Brain microvascular endothelial cell (primary cell): ENCODE data around the gene ZNF407.

Experiments used
- DNase-seq: peaks from one replicate; pipeline ENCODE4 v3.0.0-alpha.2; 2020
- H3K27ac ChIP-seq: fragments of 250-450 bp; sonication (Bioruptor Pico); 2 replicates; pipeline ENCODE4 v1.5.1; 2020; ENCODE audit warnings: mild to moderate bottlenecking, moderate library complexity
- H3K27me3 ChIP-seq: fragments of 250-450 bp; sonication (Bioruptor Pico); replicated peaks from 2 replicates; pipeline ENCODE4 v1.5.1; 2020; ENCODE audit warnings: mild to moderate bottlenecking
- H3K36me3 ChIP-seq: fragments of 250-450 bp; sonication (Bioruptor Pico); replicated peaks from 2 replicates; pipeline ENCODE4 v1.5.1; 2020; ENCODE audit warnings: mild to moderate bottlenecking
- H3K4me3 ChIP-seq: 2 replicates; pipeline ENCODE4 v1.5.1; 2011; ENCODE audit warnings: low read depth, mild to moderate bottlenecking, control low read depth, low read length, moderate library complexity
- CTCF ChIP-seq: IDR thresholded peaks from 2 replicates; pipeline ENCODE4 v1.5.1; 2011; ENCODE audit warnings: low read depth, mild to moderate bottlenecking, moderate library complexity, low read length, control low read depth, inconsistent platforms; ENCODE audit errors: missing control alignments
- in situ Hi-C: cut with HindIII; loops from 2 replicates; pipeline ENCODE4 v1.10.0; 2017; ENCODE audit warnings: low sequenced_read_pairs, low pct_ligation_motif_present

ZNF407 gene

DNA sequence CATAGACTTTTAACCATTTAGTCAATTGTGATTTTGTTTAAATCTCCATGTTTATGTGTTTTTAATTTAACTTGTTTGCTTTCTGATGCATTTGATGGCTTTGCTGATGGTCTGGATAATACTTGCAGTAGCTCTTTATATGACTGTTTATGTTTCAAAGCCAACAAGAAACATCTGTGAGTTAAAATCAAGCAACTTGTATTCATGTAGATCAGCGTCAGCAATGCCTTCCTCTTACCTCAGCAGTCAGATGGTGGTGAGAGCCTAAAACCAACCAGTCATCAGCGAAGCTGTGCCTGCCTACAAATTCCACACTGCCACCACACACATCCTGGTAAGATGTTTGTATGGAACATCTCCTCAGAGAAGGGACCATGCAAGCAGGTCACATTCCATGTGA is 379.4 kb downstream of the ZNF407 start:
- no peaks in the 10 kb centered on the region for H3K36me3 ChIP-seq
- H3K4me3 ChIP-seq = no peak overlapping the region
- no peak for DNase-seq
- no peak for TF ChIP-seq CTCF
- no peak overlapping the region for H3K27ac ChIP-seq
- H3K27me3 ChIP-seq = no peaks in the 10 kb centered on the region
- in situ Hi-C loops = no loop called here

- H3K27ac ChIP-seq = no peak overlapping the region
- H3K4me3 ChIP-seq = no peak overlapping the region
- no peak for DNase-seq
- no peak for TF ChIP-seq CTCF
- no peaks in the 10 kb centered on the region for H3K27me3 ChIP-seq
- in situ Hi-C loops = no loop called here
- no peaks in the 10 kb centered on the region for H3K36me3 ChIP-seq
Observed at GRCh38 chr18:74980669-74981068, 383.0 kb downstream of the ZNF407 start.

DNA sequence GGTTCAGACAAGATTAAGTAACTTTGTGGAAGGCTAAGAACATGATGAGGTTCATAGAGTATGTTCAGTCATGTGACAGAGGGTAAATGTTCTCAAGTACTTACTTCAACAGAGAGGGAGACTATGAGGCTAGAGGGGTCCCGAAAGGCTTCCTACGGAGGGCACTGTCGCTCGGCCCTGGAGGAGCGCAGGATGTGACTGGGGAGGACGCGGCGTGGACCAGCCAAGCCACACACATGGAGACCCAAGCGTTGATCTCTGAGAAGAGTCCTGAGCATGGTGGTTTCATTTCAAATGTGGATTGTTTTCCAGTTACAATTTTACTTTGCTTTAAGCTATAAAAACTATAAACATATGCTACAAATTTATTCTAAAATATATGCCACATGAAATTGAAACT is 383.8 kb downstream of the ZNF407 start:
- no peak for TF ChIP-seq CTCF
- Histone ChIP-seq H3K4me3 (no peak overlapping the region), H3K27me3 (no peaks in the 10 kb centered on the region), H3K36me3 (no peaks in the 10 kb centered on the region), H3K27ac (no peak overlapping the region)
- in situ Hi-C loops = no loop called here
- no peak for DNase-seq

GRCh38 chr18:74982946-74983635 is 385.4 kb downstream of the ZNF407 start:
- in situ Hi-C loops = no loop called here
- no peak for DNase-seq
- H3K4me3 ChIP-seq = no peak overlapping the region
- no peak overlapping the region for H3K27ac ChIP-seq
- no peaks in the 10 kb centered on the region for H3K27me3 ChIP-seq
- H3K36me3 ChIP-seq = no peaks in the 10 kb centered on the region
- TF ChIP-seq CTCF = no peak

- Histone ChIP-seq H3K36me3 (no peaks in the 10 kb centered on the region), H3K4me3 (no peak overlapping the region), H3K27ac (no peak overlapping the region), H3K27me3 (no peaks in the 10 kb centered on the region)
- no peak for DNase-seq
- in situ Hi-C loops = no loop called here
- TF ChIP-seq CTCF = no peak
Observed at GRCh38 chr18:74989134-74989533, 391.5 kb downstream of the ZNF407 start.

- Histone ChIP-seq H3K27me3 (no peaks in the 10 kb centered on the region), H3K36me3 (no peaks in the 10 kb centered on the region), H3K27ac (no peak overlapping the region), H3K4me3 (no peak overlapping the region)
- no peak for TF ChIP-seq CTCF
- in situ Hi-C loops = no loop called here
- DNase-seq = peak; percentile 20
Observed at GRCh38 chr18:74990563-74991081, 393.0 kb downstream of the ZNF407 start.
